HG03565 (cell line): Measurements from ENCODE around the gene SLC6A11.

Source experiments
- ATAC-seq: cut with Tn5 transposase; IDR thresholded peaks from one replicate; pipeline ENCODE4 v1.9.1; 2021; ENCODE audit warnings: mild to moderate bottlenecking, moderate library complexity; ENCODE audit not compliant: unreplicated experiment

Gene SLC6A11

DNA sequence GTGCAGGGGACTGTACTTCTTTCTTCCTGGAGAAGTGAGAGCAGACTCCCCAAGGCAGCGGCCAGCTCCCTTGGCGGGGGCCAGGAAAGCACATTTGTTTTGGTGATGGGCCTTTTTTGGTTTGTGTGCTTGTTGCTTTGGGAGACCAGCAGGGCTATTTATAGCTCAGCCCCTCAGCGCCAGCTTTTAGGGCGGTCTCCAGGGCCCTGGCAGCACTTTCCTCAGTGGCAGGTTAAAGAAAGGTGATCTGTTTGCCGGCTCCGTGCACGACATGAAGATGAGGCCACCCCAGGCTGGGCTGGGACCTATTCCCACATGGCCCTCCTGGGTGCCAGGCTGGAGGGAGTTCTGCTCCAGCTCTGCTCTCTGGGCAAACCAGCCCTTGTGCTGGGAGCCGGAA is 21.8 kb downstream of the SLC6A11 start:
- ATAC-seq, result no peak

DNA sequence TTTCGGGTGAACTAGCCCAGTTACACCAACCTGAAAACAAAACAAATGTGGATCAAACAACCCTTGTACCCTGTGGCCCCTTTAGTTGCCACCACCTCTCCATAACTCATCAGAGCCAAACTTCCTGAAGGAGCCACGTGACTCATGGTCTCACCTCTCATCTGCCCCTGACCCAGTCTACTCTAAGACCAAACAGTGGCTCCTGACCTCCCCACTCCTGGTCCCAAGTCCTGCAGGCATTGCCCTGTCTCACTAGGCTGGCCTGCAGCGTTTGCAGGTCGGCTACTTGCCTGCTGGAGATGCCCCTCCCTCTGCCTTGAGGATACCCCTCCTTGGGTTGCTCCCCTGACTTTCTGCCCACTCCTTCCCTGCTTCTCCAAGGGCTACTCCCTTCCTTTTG is 23.1 kb downstream of the SLC6A11 start:
- ATAC-seq, result no peak

DNA sequence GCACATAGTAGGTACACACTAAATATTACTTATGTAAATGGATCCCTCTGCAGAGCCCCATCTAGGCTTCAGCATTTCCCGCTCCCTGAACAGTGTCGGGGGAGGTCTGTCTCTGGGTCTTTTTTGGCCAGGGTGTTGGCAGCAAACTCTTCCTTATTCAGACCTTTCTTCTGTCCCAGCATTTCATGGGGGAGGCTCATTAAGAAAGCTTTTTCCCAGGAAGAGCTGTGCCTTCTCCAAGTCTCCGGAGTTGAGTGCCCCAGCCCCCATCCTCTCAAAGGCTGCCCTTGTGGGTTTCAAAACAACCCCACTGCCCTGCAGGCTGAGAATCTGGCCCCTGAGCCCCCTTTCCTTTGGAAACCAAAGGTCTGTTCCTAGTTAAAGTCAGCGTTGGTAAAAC is 25.1 kb downstream of the SLC6A11 start:
- no peak for ATAC-seq

DNA sequence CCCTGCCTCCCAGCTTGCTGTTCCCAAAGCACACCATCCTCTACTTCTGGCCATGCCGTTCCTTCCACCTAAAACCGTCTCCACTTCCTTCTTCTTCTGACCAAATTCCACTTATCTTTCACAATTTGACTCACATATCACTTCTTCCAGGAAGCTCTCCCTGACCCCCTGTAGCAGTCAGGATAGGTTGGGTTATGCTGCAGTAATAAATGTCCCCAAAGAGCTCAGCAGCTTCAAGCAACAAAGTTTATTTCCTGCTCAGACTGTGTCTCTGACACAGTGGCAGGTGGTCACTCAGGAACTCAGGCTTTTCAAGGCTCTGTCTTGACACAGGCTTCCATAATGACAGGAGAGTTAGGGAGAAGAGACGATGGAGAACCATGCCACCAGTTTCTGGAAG is 27.4 kb downstream of the SLC6A11 start:
- no peak for ATAC-seq

DNA sequence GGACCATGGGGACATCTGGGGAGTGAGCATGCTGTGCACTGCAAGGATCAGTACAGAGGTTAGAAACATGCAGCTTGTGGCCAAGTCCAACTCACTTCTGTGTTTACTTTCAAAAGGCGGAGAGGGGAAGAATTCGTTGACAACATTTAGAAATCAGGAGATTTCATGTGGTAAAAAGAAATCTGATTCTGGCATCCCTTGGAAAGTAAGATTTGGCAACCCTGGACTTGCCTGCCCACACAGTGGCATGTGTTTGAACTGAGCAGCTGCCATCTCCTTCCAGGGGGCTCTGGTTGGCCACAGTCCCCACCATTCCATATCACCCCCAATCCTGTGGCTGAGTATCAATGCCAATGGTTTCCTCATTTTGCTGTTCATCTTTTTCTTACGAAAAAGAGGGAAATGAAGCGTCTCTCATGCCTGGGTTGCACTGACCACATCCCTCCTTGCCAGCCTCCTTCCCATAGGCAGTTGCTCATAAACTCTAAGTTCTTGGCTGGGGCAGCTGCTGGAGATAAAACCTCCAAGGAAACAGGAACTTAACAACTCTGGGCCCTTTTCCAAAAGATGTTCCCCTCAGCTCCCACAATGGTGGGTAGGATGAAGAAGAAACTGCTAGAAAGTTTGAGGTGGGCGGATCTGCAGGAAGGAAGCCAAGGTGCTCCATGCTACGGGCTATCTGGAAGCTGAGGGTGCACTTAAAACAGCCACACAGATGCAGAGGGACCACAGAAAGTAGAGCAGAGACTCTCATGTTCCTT is 29.2 kb downstream of the SLC6A11 start:
- no peak for ATAC-seq

DNA sequence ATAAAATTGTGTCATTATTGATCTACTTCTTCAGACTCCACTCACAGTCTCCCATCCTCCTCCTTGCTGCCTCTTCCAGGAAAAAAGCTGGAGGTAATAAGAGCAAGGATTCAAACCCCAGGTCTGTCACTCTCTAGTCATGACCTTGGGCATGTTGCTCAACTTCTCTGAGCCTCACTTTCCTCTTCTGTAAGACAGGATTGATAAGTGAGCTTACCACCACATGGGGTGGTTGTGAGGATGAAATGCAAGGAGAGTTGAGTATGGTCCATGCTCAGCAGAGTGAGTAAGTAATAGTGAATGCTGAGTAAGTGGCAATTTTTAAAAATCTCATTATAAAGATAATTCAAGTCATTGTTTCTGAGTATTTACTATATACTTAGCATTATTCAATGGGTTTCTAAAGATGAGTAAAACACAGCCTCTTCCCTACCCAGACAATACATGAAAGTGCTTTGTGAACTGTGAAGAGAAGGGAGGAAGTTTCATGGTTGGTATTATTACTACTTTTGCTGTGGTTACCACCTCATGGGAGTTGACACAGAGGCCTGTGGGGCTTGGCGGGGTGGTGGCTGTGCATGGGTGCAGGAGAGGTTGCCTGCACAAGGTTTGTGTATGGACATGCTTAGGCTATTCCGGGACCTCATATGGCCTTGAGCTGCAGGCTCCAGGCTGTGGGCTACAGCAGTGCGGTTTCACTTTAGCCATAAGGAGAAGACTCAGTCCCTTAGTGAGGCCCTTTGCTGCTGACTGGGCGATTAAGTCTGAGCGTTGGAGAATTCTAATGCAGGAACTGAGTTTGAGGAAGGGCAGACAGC is 30.0 kb downstream of the SLC6A11 start:
- ATAC-seq, result peak; percentile 86

DNA sequence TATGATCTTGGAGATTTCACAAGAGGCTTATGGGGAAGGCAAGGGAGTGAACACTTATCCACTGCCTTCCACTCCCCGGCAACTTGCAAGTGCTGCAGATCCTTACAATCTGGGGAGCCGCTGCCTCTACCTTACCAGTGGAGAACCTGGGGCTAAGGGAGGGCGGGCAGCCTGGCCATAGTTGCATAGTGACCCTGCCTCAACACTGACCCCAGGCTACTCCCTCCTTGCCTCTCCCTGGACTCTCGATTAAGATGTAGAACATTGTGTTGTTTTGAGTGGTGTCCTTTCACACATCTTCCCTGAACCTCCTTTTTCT is 30.6 kb downstream of the SLC6A11 start:
- no peak for ATAC-seq

DNA sequence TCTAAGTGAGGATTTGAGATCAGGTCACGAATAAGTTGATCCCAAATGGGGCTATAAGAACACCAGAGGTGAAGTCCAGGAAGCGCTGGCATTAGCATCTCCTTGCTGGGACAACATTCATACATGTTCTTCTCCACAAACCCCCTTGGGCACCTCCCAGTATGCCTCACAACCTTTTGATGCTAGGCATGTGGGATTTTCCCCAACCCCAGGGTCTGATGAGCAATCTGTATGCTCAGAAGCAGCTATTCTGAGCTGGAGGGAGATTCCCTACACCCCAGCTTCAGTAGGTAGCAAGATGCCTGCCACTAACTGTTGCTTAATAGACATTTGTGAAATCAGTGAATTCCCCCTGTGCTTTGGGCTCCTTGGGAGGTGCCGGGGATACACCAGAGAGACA is 32.2 kb downstream of the SLC6A11 start:
- ATAC-seq, result no peak

DNA sequence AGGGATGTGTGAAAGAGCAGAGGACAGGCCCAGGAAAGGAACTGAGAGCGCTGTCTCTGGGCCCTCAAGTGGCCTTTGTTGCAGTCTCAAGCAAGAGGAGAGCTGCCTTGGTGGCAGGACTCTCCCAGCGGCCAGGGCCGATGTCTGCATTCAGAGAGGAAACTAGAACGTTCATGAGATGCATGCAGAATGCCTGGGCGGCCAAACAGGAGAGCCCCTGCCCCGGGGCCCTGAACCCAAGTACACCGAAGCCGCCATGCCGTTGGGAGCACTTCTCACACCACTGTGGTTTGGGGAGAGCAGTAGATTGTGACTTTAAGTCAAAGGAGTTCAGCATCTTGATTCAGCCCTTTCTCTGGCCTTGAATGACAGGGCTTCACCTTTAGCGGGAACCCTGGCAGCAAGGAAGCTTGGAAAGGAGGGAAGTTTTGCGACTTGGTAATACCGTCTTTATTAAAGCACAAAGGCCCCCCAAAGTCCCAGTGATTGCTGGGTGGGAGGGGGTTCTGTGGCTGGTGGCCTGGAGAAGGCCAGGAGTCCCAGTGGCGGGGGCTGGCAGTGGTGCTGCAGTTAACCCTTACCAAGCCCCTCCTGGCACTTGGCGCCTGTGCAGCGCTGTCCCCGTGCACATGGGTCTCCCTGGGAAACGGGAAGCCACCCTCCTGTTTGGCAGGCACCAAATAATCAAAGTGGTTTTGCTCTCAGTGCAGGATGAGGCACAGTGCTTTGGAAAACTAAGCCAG is 36.2 kb downstream of the SLC6A11 start:
- ATAC-seq, result no peak

DNA sequence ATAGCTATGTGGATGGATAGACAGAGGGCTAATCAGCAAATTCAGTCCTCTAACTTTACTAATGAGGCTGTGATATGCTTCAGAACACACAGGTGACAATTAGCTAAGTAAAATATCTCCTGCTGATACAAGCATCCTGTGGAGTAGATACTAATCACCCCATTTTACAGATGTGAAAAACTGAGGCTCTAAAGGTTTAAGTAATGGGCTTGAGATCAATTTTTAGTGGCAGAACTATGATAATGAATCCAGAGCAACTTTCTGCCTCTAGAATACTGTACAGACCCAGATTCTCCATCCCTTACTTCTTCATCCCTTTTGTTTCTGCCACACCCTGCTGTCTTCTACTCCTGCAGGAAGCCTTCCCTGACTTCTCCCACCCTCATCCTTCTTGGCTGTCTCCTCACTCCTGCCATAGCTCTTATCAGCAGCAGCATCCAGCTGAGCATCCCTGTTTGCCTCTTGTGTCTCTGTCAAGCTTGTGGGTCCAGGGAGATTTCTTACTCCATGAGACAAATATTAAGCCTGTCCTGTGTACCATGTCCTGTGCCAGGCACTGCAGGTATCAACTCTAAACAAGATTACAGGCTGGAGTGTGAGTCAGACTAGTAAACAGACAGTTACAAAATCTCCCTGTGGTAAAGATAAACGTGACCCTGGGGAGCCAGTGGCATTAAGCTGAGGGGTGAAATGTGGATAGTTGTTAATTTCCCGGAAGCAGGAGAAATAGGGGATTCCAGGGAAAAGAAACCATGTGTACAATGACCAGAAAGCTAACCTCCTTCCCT is 39.2 kb downstream of the SLC6A11 start:
- no peak for ATAC-seq

DNA sequence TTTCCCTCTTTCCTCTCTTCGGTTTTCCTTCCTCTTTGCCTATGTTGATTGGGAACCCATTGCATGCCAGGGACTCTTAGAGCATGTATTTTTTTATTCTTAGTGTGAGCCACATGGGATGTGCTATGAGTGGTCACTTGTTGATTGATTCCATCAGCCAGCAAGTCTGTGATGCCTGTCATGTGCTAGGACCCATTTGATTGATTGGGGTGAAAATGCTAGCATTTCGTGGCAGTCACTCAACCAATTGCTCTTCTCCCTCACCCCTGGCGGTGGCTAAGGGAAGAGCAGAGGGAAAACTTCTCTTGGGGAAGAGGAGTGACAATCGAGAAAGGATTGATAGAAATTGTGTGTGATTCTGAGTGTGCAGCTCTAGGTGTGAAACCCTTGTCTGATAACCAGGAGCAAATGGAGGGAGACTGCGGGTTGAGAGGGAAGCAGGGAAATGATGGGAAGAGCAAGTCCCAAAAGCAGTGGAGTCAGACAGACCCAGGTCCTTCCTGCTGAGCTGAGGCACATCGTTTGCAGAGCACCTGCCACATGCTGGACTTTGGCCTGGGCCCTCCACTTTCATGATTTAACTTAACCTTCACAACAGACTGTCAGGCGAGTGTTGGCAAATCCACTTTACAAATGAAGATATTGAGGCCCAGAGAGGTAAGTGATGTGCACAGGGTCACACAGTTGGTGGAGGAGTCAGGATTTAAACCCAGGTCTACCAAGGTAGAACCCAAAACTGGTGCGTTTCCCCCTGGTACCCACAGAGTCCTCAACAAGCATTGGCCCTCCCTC is 40.0 kb downstream of the SLC6A11 start:
- no peak for ATAC-seq

DNA sequence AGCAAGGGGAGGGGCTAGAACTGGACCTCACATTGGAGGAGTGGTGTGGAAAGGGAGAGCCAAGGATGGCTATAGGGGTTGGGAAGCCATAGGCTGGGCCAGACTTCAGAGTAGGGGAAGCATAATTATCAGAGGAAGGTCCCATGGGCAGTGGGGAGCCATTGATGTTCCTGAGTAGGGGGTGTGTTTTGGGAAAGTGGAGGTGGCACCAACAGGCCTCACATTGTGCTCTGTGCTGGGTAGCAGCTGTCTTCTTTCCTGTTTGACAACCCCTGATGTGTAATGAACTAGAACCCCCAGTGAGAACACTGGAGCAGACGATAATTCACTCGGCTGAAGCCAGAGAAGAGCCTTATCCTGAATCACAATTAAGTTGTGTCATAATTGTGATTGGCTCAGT is 41.2 kb downstream of the SLC6A11 start:
- ATAC-seq, result no peak

DNA sequence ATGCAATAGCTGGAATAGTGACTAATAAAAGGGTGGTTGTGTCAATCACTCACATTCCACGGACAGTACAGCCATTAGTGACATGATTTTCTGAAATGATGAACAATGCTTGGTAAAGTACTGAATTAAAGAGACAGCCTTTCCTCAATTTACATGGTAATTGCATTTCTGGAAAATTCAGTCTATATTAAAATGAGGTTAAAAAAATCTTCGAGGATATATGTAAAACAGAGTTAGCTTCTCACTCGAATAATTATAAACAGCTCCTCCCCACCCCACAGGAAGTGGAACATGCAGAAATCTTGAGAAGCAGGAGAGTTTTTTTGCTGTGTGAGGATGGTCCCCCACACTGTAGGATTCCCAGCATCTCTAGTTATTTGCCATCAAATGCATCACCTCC is 42.1 kb downstream of the SLC6A11 start:
- ATAC-seq, result no peak

DNA sequence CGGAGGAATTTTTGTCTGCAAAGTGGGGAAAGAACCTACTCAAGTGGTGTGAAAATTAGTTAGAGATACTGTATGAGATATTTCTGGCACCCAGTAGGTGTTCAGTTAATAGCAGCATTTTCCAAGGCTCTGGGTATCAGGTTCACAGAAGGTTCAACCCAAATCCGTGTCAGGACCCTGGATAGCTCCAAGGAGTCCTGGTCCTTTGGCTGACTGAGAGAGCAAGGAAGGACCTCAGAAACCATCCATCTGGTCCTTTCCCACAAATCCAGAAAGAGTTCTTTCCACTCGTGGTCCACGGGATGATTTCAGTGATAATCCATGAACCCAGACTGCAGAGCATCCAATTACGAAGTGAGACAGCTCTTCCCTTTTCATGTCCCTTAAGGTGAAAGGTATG is 51.4 kb downstream of the SLC6A11 start:
- ATAC-seq, result no peak

DNA sequence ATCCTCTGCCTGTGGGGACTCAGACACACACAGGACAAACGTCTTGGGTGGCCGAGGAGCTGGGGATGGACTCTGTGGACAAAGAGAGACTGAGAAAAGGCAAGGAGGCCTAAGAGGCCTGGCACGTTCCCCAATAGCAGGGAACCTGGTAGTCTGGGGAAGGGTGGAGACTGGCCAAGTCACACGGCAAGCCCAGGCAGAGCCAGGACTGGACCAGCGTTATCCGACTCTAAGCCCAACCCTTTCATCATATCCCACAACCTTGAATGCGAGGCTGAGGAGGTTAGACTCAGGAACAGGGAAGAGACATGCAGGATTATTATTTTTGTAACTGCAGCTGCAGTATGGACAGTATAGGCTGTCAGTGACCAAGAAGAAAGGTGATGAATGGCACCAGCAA is 53.4 kb downstream of the SLC6A11 start:
- ATAC-seq, result no peak

DNA sequence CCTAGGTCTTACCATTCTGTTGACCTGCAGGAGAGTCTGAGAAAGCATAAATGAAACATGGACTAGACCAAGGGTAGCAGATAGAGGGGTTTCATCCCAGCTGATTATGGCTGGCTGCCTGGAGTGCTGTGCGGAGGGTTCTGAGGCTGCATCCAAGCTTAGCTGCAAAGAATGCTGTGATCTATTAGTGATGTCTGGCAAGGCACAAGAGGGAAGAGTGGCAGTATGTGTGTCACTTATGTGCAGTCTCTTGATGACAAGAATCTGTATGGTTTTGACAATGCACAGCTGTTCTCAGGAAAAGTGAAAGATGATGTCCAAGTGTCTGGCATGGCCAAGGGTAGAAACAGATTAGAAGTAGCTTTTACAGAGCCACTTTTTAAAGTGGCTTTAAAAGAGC is 54.3 kb downstream of the SLC6A11 start:
- no peak for ATAC-seq

DNA sequence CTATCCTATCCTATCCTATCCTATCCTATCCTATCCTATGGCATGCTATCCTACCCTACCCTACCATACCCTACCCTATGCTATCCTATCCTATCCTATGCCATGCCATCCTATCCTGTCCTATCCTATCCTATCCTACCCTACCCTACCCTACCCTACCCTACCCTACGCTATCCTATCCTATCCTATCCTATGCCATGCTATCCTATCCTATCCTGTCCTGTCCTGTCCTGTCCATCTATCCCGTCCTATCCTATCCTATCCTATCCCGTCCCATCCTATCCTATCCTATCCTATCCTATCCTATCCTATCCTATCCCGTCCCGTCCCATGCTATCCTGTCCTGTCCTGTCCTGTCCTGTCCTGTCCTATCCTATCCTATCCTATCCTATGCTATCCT is 57.4 kb downstream of the SLC6A11 start:
- no peak for ATAC-seq

DNA sequence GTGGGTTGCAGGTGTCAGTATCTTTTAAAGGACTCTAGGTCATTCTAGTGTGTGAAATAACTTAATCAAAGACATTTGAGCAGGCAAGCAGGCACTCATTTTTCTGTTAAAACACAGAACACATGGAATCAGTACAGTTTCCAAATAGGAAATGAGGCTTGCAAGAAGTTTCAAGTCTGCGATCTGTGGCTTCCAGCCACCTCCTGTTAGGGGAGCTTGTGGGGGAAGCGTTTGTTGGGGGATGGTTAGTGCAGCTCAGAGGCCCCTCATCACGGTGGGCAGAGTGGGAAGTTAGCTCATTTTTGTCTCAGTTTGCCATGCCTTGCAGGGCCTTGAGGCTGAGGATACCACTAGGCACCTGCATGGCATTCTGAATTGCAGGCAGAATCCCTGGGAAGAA is 59.9 kb downstream of the SLC6A11 start:
- ATAC-seq, result no peak

DNA sequence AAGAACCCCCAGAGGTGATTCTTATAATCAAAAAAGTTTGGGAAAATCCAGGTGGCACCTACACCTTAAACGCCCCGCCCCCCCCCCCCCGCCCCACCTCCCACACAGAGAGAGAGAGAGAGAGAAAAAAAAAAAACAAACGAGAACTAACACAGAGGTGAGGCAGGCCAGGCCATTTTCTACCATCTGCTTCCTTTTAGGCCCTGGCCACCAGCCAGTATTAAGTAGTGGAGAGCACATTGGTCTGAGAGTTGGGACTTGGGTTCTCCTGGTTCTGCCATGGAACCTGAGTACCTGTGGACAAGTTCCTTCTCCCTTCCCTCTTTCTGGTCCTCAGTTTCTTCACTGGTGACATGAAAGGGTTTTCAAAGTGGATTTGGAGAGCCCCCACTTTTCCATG is 60.6 kb downstream of the SLC6A11 start:
- ATAC-seq, result no peak

DNA sequence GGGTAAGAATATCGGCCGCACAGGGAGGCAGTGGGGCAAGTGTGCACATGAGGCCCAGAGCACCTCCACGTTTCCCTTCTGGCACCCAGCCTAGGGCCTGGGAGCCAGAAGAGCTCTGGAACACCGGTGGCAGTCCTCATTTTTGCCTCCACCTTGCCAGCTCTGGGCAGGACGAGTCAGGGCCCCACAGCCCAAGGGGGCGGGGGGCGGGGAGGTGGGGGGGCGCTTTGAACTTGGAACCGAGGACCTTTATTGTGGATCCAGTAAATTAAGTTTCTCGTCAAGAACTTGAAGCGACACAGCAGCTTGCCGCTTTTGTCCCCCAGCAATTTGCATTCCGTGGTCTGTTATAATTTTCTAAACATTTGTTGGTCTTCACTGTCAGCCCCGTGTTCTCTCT is 66.8 kb downstream of the SLC6A11 start:
- no peak for ATAC-seq
